ENCODE measurements around the gene RRAS. TPM values are rescaled to one million over a fixed set of nuclear protein-coding genes. Genes with fewer than 3 reads are reported as not detected.

The RRAS gene
- total and polyA plus RNA-seq, 2 of the 4 experiments (the other 2 are of a cell fraction): 50.2 to 241 TPM

- DNase-seq (no peak), ATAC-seq (ENCODE audit: low read depth) (no peak)
- Histone ChIP-seq H4K91ac (ENCODE audit: insufficient read depth, low read depth, low read length) (no peak overlapping the region), H4K8ac (ENCODE audit: low read depth in 2 of 2, low read length in 2 of 2) (no peak overlapping the region), H3K9me3 (ENCODE audit: control insufficient read depth, insufficient read depth, low read length) (no peaks in the 10 kb centered on the region), H2AK5ac (ENCODE audit: low read depth, low read length) (no peak overlapping the region), H3K23ac (ENCODE audit: low read depth, low read length) (no peak overlapping the region), H2BK5ac (ENCODE audit: low read depth, low read length, poor library complexity, severe bottlenecking) (no peak overlapping the region), H3K18ac (ENCODE audit: low read depth, low read length) (no peak overlapping the region), H2AFZ (replicated peaks; ENCODE audit: low read length, poor library complexity) (no peak overlapping the region), H2AK9ac (replicated peaks; ENCODE audit: low read depth, low read length, poor library complexity) (no peak overlapping the region), H3K56ac (ENCODE audit: extremely low read depth, insufficient read depth, low read length) (no peak overlapping the region), H2BK20ac (ENCODE audit: low read depth, low read length) (no peak overlapping the region), H3K14ac (replicated peaks; ENCODE audit: low read depth, low read length) (no peak overlapping the region), H3K9me1 (ENCODE audit: insufficient read depth, low read length) (peaks cover 3% of the 10 kb centered on the region; the same call in 1 of the 2 replicates), H3K27me3 (ENCODE audit: control insufficient read depth, insufficient read depth, low read length) (no peaks in the 10 kb centered on the region), H2BK15ac (ENCODE audit: low read depth, low read length) (no peak overlapping the region), H3K79me1 (ENCODE audit: low read depth in 1 of 2, low read length in 2 of 2) (peaks cover 19 to 70% of the 10 kb centered on the region in 2 experiments), H3K36me3 (ENCODE audit: control insufficient read depth, insufficient read depth, low read length) (peaks cover 41% of the 10 kb centered on the region), H3K4me3 (ENCODE audit: insufficient read depth, low read depth, low read length) (no peak overlapping the region), H3K4ac (ENCODE audit: low read depth, low read length) (no peak overlapping the region), H3K27ac (ENCODE audit: insufficient read depth, low read length) (no peak overlapping the region), H2BK120ac (ENCODE audit: low read depth, low read length) (no peak overlapping the region), H3K4me2 (ENCODE audit: low read depth, low read length) (no peak overlapping the region), H4K20me1 (ENCODE audit: insufficient read depth, low read length) (peaks cover 59% of the 10 kb centered on the region), H3K4me1 (ENCODE audit: control insufficient read depth, insufficient read depth, low read length) (peaks cover 13% of the 10 kb centered on the region), H4K5ac (ENCODE audit: low read depth, low read length) (no peak overlapping the region), H3K9ac (ENCODE audit: low read depth, low read length) (no peak overlapping the region)
- intact Hi-C loops (cut with micrococcal nuclease) (loop anchor here (5.0 kb wide), 1 partner anchor 110 kb away; no protein-coding TSS in a partner anchor), dilution Hi-C loops (cut with HindIII; ENCODE audit: low sequenced_read_pairs, unreplicated experiment) (no loop called here), in situ Hi-C loops (cut with MboI; ENCODE audit: low sequenced_read_pairs) (loop anchor here (10.0 kb wide), 1 partner anchor 173 kb away; the partner anchor contains the start of gene PTOV1)
- TF ChIP-seq BHLHE40 (IDR thresholded peaks at IDR 0.05; ENCODE audit: low read depth, low read length) (no peak), MAFK (IDR thresholded peaks at IDR 0.05; ENCODE audit: low read depth, low read length) (no peak), RAD21 (IDR thresholded peaks at IDR 0.05; ENCODE audit: low read length) (no peak), MXI1 (IDR thresholded peaks at IDR 0.05; ENCODE audit: borderline replicate concordance, low read depth, low read length) (no peak), POLR2A (IDR thresholded peaks at IDR 0.05; ENCODE audit: low read depth, low read length) (no peak), CHD1 (IDR thresholded peaks at IDR 0.05; ENCODE audit: low read depth, low read length) (no peak), RFX5 (IDR thresholded peaks at IDR 0.05; ENCODE audit: low read depth, low read length) (no peak), CEBPB (IDR thresholded peaks at IDR 0.05; ENCODE audit: low read depth, low read length) (no peak), RCOR1 (IDR thresholded peaks at IDR 0.05; ENCODE audit: insufficient replicate concordance, low read length) (no peak), SMC3 (IDR thresholded peaks at IDR 0.05; ENCODE audit: low read depth, low read length) (no peak), FOS (IDR thresholded peaks at IDR 0.05; ENCODE audit: low read depth, low read length) (no peak), CTCF (conservative IDR thresholded peaks at IDR 0.05; ENCODE audit: low read depth, low read length) (no peak), MAZ (IDR thresholded peaks at IDR 0.05; ENCODE audit: borderline replicate concordance, low read depth, low read length) (no peak), USF2 (IDR thresholded peaks at IDR 0.05; ENCODE audit: low read depth, low read length) (no peak), NFE2L2 (IDR thresholded peaks at IDR 0.05; ENCODE audit: low read depth, low read length) (no peak), ELK1 (IDR thresholded peaks at IDR 0.05; ENCODE audit: borderline replicate concordance, low read depth, low read length) (no peak)
- ChIA-PET POLR2A (ENCODE audit: unreplicated experiment) (no interaction called here), CTCF (no interaction called here)
- 100% methylated on average over 1 of the region's 8 CpGs; no CpG with 5 or more reads in 1 of the 2 experiments for WGBS, 2 experiments (ENCODE audit: extremely low coverage in 2 of 2, insufficient read length in 1 of 2)
- BruUV-seq (replicated peaks): no TSS peak
Observed at GRCh38 chr19:49682274-49682673, 42.3 kb upstream of the RRAS start.

All from IMR-90 (cell line).